H1 (cell line): Measurements from ENCODE around the gene SCAPER. TPM values are rescaled to one million over a fixed set of nuclear protein-coding genes. Genes with fewer than 3 reads are reported as not detected.

Experiments
- CTCF ChIA-PET: fragments of 300-600 bp; sonication (Branson Sonifier 250); formaldehyde crosslinking; loops from one replicate; lab custom pipeline; 2021; ENCODE audit not compliant: partially characterized antibody; lab: Charles Lee
- POLR2A ChIA-PET: fragments of 300-600 bp; sonication (Branson Sonifier 250); formaldehyde crosslinking; loops from one replicate; lab custom pipeline; 2021; ENCODE audit warnings: inconsistent platforms; ENCODE audit not compliant: partially characterized antibody; lab: Charles Lee
- DNase-seq, 2 experiments: peaks; one replicate each; pipeline versions ENCODE4 v3.0.0 to v3.0.0-alpha.2; 2010 to 2022; ENCODE audit warnings: low spot score in 2 of 2, low read depth in 1 of 2, mixed read lengths in 1 of 2
- FAIRE-seq: peaks from 2 replicates; lab custom pipeline; 2011; peaks lifted over from hg19 to GRCh38; lab: Jason Lieb, UNC
- H2AFZ ChIP-seq: 2 replicates; pipeline ENCODE4 v1.8.1; 2012; ENCODE audit warnings: low read length, inconsistent platforms
- H2AK5ac ChIP-seq: 2 replicates; pipeline ENCODE4 v1.6.1; 2013; ENCODE audit warnings: low read depth, low read length
- H2BK120ac ChIP-seq: replicated peaks from 2 replicates; pipeline ENCODE3; 2013; ENCODE audit warnings: low read depth, low read length, inconsistent platforms
- H2BK12ac ChIP-seq: 2 replicates; pipeline ENCODE4 v1.6.1; 2013; ENCODE audit warnings: low read depth, low read length
- H2BK15ac ChIP-seq: 2 replicates; pipeline ENCODE4 v1.6.1; 2013; ENCODE audit warnings: low read length
- H2BK20ac ChIP-seq: 2 replicates; pipeline ENCODE4 v1.6.1; 2013; ENCODE audit warnings: low read length
- H2BK5ac ChIP-seq: 2 replicates; pipeline ENCODE4 v1.6.1; 2013; ENCODE audit warnings: low read depth, low read length
- H3K14ac ChIP-seq: 2 replicates; pipeline ENCODE4 v1.6.1; 2013; ENCODE audit warnings: inconsistent platforms; ENCODE audit not compliant: insufficient read length
- H3K18ac ChIP-seq: 2 replicates; pipeline ENCODE4 v1.6.1; 2013; ENCODE audit warnings: low read length; ENCODE audit errors: extremely low read depth
- H3K23ac ChIP-seq: 2 replicates; pipeline ENCODE4 v1.6.1; 2013; ENCODE audit warnings: inconsistent platforms; ENCODE audit not compliant: insufficient read length
- H3K23me2 ChIP-seq: 2 replicates; pipeline ENCODE4 v1.6.1; 2013; ENCODE audit warnings: low read depth, low read length
- H3K27ac ChIP-seq: 2 replicates; pipeline ENCODE4 v1.6.1; 2011; ENCODE audit warnings: low read depth, low read length, inconsistent platforms
- H3K27me3 ChIP-seq, 4 experiments: replicated peaks in 1 of 4; 1 replicate in 1 of 4; 2 replicates in 3 of 4; pipeline versions ENCODE4 v1.6.1 to v1.8.1; 2011 to 2013; ENCODE audit warnings: low read length in 3 of 4, mild to moderate bottlenecking in 3 of 4, inconsistent platforms in 2 of 4, mixed read lengths in 2 of 4, moderate library complexity in 1 of 4; ENCODE audit not compliant: control insufficient read depth in 3 of 4, insufficient read depth in 3 of 4; ENCODE audit errors: extremely low read depth in 1 of 4
- H3K36me3 ChIP-seq, 4 experiments: 2 replicates each; pipeline versions ENCODE4 v1.6.1 to v1.8.1; 2011 to 2013; ENCODE audit warnings: mild to moderate bottlenecking in 4 of 4, low read length in 3 of 4, moderate library complexity in 2 of 4, control low read depth in 1 of 4, inconsistent platforms in 1 of 4; ENCODE audit not compliant: insufficient read depth in 4 of 4, control insufficient read depth in 2 of 4
- H3K4ac ChIP-seq: replicated peaks from 2 replicates; pipeline ENCODE3; 2013; ENCODE audit warnings: low read length, low read depth, mixed read lengths, inconsistent platforms; ENCODE audit not compliant: insufficient read length
- H3K4me1 ChIP-seq, 4 experiments: replicated peaks in 1 of 4; 1 replicate in 1 of 4; 2 replicates in 3 of 4; pipeline versions ENCODE4 v1.6.1 to v1.8.1; 2011 to 2013; ENCODE audit warnings: low read length in 3 of 4, inconsistent platforms in 2 of 4, mixed read lengths in 1 of 4; ENCODE audit not compliant: insufficient read depth in 4 of 4, control insufficient read depth in 3 of 4
- H3K4me2 ChIP-seq, 2 experiments: 2 replicates each; pipeline versions ENCODE4 v1.6.1 to v1.8.1; 2011 to 2013; ENCODE audit warnings: low read depth in 2 of 2, low read length in 2 of 2, control low read depth in 1 of 2, inconsistent platforms in 1 of 2, mild to moderate bottlenecking in 1 of 2; ENCODE audit not compliant: insufficient read depth in 1 of 2
- H3K4me3 ChIP-seq, 4 experiments: fragments of 200-600, 300-600 bp in 1 of 4; sonication (generic), shearing (Covaris generic), sonication (Bioruptor Twin) in 1 of 4; 2 replicates each; pipeline versions ENCODE4 v1.5.1 to v1.8.1; 2011 to 2016; ENCODE audit warnings: low read length in 4 of 4, low read depth in 3 of 4, control low read depth in 2 of 4, inconsistent platforms in 2 of 4, mild to moderate bottlenecking in 2 of 4, mixed read lengths in 1 of 4, moderate library complexity in 1 of 4; ENCODE audit not compliant: insufficient read depth in 2 of 4; ENCODE audit errors: extremely low read depth in 1 of 4
- H3K56ac ChIP-seq: replicated peaks from 2 replicates; pipeline ENCODE3; 2013; ENCODE audit warnings: low read depth, mild to moderate bottlenecking, mixed read lengths, low read length, inconsistent platforms; ENCODE audit not compliant: insufficient read length
- H3K79me1 ChIP-seq: 2 replicates; pipeline ENCODE4 v1.6.1; 2013; ENCODE audit warnings: low read depth, low read length, control low read depth
- H3K79me2 ChIP-seq, 2 experiments: 2 replicates each; pipeline versions ENCODE4 v1.6.1 to v1.8.1; 2012 to 2013; ENCODE audit warnings: low read length in 2 of 2, mild to moderate bottlenecking in 2 of 2, inconsistent platforms in 1 of 2; ENCODE audit not compliant: insufficient read depth in 2 of 2, control insufficient read depth in 1 of 2
- H3K9ac ChIP-seq, 4 experiments: replicated peaks in 1 of 4; 1 replicate in 1 of 4; 2 replicates in 3 of 4; pipeline versions ENCODE4 v1.6.1 to v1.8.1; 2011 to 2013; ENCODE audit warnings: low read depth in 3 of 4, low read length in 3 of 4, control low read depth in 2 of 4, mild to moderate bottlenecking in 2 of 4, moderate library complexity in 2 of 4, inconsistent platforms in 1 of 4; ENCODE audit errors: extremely low read depth in 1 of 4
- H3K9me3 ChIP-seq, 2 experiments: 2 replicates each; pipeline versions ENCODE4 v1.6.1 to v1.8.1; 2012 to 2013; ENCODE audit warnings: mild to moderate bottlenecking in 2 of 2, moderate library complexity in 2 of 2, control low read depth in 1 of 2, inconsistent platforms in 1 of 2, low read depth in 1 of 2, low read length in 1 of 2, mixed read lengths in 1 of 2; ENCODE audit not compliant: insufficient read depth in 2 of 2
- H4K20me1 ChIP-seq, 2 experiments: replicated peaks in 1 of 2; 2 replicates each; pipeline versions ENCODE3 to v1.8.1; 2011 to 2013; ENCODE audit warnings: inconsistent platforms in 2 of 2, low read length in 2 of 2, mild to moderate bottlenecking in 1 of 2; ENCODE audit not compliant: insufficient read depth in 2 of 2, control insufficient read depth in 1 of 2
- H4K5ac ChIP-seq: 2 replicates; pipeline ENCODE4 v1.6.1; 2013; ENCODE audit warnings: low read length, low read depth, mixed read lengths, inconsistent platforms; ENCODE audit not compliant: insufficient read length
- H4K8ac ChIP-seq: 2 replicates; pipeline ENCODE4 v1.8.0; 2013; ENCODE audit warnings: mild to moderate bottlenecking, moderate library complexity, low read length, inconsistent platforms; ENCODE audit not compliant: insufficient read depth; ENCODE audit errors: extremely low read depth
- H4K91ac ChIP-seq: replicated peaks from 2 replicates; pipeline ENCODE3; 2013; ENCODE audit warnings: low read length, mixed read lengths, inconsistent platforms; ENCODE audit not compliant: insufficient read length
- CTBP2 ChIP-seq: IDR thresholded peaks from 2 replicates; pipeline ENCODE4 v1.7.0; 2011; ENCODE audit warnings: borderline replicate concordance, mild to moderate bottlenecking, moderate library complexity, mixed read lengths, low read length; ENCODE audit not compliant: insufficient read depth, insufficient read length
- KDM5A ChIP-seq: fragments of 200-600 bp; IDR thresholded peaks from 2 replicates; pipeline ENCODE4 v1.7.1; 2012; ENCODE audit warnings: mild to moderate bottlenecking, low read length, inconsistent platforms, mixed read lengths
- PHF8 ChIP-seq: fragments of 200-600 bp; sonication (generic); conservative IDR thresholded peaks from 2 replicates; pipeline ENCODE4 v1.7.1; 2012; ENCODE audit warnings: low read depth, mild to moderate bottlenecking, inconsistent platforms, low read length, moderate library complexity
- RFX5 ChIP-seq: IDR thresholded peaks from 2 replicates; pipeline ENCODE4 v1.6.1; 2011; ENCODE audit warnings: low read depth, low read length, improper control_type of control experiment, borderline replicate concordance
- WGBS, 2 experiments: shearing (Covaris generic) in 1 of 2; methylation state at CpG; one replicate each; pipeline versions ENCODE4 v1.1.6 to v1.1.7; 2013 to 2015; ENCODE audit warnings: low lambda C conversion rate in 2 of 2, mixed read lengths in 2 of 2, inconsistent platforms in 1 of 2, low coverage in 1 of 2, missing lambda C conversion rate in 1 of 2; ENCODE audit not compliant: insufficient replicate concordance in 2 of 2, insufficient coverage in 1 of 2, insufficient read length in 1 of 2; ENCODE audit errors: extremely low coverage in 1 of 2, missing lambda C conversion rate in 1 of 2; 5-methylcytosine and 5-hydroxymethylcytosine counted together
- polyA plus RNA-seq, 7 experiments: library from polyadenylated mRNA; depleted of rRNA in 3 of 7; stranded (reverse) in 5 of 7; unstranded in 2 of 7; fragments of >200 nt in 5 of 7; fragments of 200-250 nt in 2 of 7; gene quantifications; 1 replicate in 5 of 7; 2 replicates in 1 of 7; 4 replicates in 1 of 7; pipeline versions ENCODE4 v1.2.1 to v1.2.3, GENCODE V29; 2011 to 2013; ENCODE audit warnings: missing spikeins in 2 of 7, mixed read lengths in 2 of 7
- total RNA-seq: library from RNA; stranded (reverse); fragmentation: NEBNext Ultra II Directional; extraction: Animal tissue kit (Norgen Biotek cat#: 25700); gene quantifications from 2 replicates; pipeline ENCODE4 v1.2.1, GENCODE V29; 2021
- TF ChIP-seq, protein P1 (sequence below): IDR thresholded peaks from 2 replicates; pipeline ENCODE4 v1.6.1; 2011; ENCODE audit warnings: low read depth, mild to moderate bottlenecking, low read length; ENCODE audit not compliant: insufficient read depth

Gene SCAPER
- total and polyA plus RNA-seq, 2 of the 8 experiments (the other 6 are each of a cell fraction or from before 2014, with no cell fraction given), result 1.6 to 6.8 TPM

DNA sequence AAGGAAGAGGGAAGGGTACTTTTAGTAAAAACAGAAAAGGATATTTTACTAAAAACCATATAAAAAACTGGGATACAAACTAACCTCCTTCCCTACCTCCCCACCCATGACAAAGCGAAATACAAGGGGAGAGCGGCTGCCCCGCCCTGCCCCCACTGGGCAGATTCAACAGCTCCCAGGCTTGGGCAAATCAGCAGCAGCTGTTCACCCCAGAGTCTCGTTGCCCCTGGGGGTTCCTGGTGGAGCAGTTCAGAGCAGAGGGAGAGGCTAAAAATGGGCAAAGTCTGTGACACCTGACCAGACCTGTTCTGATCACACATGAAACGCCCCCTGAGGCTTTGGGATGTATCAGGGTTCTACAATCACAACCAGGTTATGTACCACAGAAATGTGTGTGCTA lies 591.4 kb downstream of the SCAPER start:
- POLR2A ChIA-PET, result interaction anchor here (1.1 to 2.1 kb wide), 2 partner anchors 21 to 23 kb away, joined by 3 to 8 read pairs; partner anchors contain the start of gene ISL2
- TF ChIP-seq, protein P1, sequence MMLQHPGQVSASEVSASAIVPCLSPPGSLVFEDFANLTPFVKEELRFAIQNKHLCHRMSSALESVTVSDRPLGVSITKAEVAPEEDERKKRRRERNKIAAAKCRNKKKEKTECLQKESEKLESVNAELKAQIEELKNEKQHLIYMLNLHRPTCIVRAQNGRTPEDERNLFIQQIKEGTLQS, result no peak
- TF ChIP-seq RFX5, result no peak
- TF ChIP-seq CTBP2, result no peak
- no peak for TF ChIP-seq PHF8
- no peak for TF ChIP-seq KDM5A
- Histone ChIP-seq H3K9me3 (peaks cover 0 to 2% of the 10 kb centered on the region in 2 experiments; a peak in 1 of 4 replicates), H3K23ac (no peak overlapping the region), H3K23me2 (peaks cover 10% of the 10 kb centered on the region), H2BK15ac (no peak overlapping the region), H4K5ac (no peak overlapping the region), H3K4me2 (no peak overlapping the region), H3K18ac (no peak overlapping the region), H3K4me1 (peaks cover 0 to 3% (median 0%) of the 10 kb centered on the region in 4 experiments; a peak in 1 of 7 replicates), H3K79me2 (peaks cover 0 to 15% of the 10 kb centered on the region in 2 experiments; a peak in 2 of 4 replicates), H3K36me3 (no peaks in the 10 kb centered on the region), H3K56ac (no peak overlapping the region), H3K27ac (no peak overlapping the region), H3K14ac (no peak overlapping the region), H2BK5ac (no peak overlapping the region), H2AFZ (no peak overlapping the region), H4K91ac (no peak overlapping the region), H2BK12ac (no peak overlapping the region), H3K4ac (peak overlapping the region; percentile 49), H3K79me1 (no peaks in the 10 kb centered on the region; the same call in 1 of the 2 replicates), H3K27me3 (no peaks in the 10 kb centered on the region; a peak in 1 of 7 replicates), H2AK5ac (no peak overlapping the region), H4K8ac (no peak overlapping the region), H3K4me3 (no peak overlapping the region), H2BK20ac (no peak overlapping the region), H3K9ac (no peak overlapping the region), H4K20me1 (no peaks in the 10 kb centered on the region), H2BK120ac (no peak overlapping the region)
- WGBS, 2 experiments, result 76% methylated on average over 4 of the region's 5 CpGs; no CpG with 5 or more reads in 1 of the 2 experiments
- CTCF ChIA-PET, result interaction anchor here (0.5 to 1.7 kb wide), 6 partner anchors 16 to 122 kb away, joined by 3 to 7 read pairs (median 4); no protein-coding TSS in a partner anchor
- FAIRE-seq (no peak), DNase-seq (no peak)
